ENCODE data around the gene MXRA7.
A peak's percentile ranks its signal among the peaks of the same experiment; 100 is the strongest.

MXRA7 gene

DNA sequence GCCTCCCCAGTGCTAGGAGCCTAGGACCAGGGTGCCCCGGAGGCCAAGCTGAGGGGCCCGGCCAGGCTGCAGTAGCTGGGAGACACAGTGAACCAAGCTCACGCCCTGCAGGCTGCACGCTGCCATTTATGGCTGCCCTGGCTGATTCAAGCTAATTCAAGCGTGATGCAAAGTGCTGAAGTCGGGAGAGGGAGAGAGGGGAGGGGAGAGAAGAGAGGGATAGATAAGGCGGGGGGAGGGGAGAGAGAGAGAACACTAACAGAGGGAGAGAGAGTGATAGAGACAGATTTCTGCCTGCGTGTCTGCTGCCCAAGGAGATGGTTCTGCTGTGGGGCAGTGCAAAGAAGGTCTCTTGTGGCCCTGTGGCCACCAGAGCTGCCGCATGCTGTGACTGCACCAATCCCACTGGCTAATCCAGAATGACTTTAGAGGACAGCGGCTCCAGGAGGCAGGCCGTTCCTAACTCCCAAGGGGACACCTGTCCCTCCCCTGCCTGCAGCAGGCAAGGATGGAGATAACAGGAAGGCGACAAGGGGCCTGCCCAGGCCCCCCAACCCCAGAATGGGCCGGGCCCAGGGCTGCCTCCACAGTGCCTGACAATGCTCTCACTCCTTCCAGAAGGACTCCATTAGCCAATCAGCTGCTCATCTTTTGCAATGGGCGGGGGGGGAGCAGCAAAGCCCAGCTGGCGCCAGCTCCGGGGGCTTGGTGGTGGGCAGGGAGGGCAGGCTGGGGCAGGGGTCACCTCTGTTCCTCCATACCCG lies 12.9 kb downstream of the MXRA7 start:
- no peak for DNase-seq (ENCODE audit: low read depth in 1 of 2, low spot score in 1 of 2)

DNA sequence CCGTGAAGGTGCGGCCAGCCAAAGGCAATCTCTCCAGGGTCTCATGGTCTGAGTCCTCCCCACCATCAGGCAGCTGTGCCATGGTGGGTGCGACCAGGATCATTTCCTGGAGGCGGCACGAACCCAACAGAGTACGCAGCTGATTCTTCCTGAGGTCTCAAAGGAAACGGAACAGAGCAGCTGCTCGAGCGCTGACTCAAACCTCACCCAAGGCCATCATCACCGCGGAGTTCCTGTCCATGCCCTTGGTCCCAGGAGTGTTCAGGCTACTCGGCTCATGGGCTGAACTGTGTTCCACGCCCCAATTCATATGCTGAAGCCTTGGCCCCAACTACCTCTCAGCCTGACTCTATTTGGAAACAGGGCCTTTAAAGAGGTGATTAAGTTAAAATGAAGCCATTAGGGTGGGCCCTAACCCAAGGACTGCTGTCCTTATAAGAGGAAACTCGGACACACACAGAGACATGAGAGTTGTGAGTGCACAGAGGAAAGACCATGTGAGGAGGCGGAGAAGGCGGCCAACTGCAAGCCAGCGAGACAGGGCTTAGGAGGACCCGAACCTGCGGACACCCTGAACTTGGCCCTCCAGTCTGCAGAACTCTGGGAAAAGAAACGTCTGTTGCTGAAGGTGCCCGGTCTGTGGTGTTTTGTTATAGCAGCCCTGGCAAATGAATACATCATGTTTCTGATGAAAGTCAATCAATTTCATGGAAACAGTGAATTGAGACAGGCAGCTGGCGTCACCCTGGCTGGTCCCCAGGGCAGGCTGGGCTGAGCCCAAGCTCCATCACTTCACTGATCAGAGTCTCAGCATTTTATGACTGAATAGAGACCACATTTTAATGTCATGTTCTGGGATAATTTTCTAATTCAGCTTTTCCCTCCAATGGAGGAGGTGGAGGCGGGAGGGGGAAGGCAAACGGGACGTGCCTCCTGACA lies 13.7 kb downstream of the MXRA7 start:
- DNase-seq (ENCODE audit: low read depth in 1 of 2, low spot score in 1 of 2): no peak

DNA sequence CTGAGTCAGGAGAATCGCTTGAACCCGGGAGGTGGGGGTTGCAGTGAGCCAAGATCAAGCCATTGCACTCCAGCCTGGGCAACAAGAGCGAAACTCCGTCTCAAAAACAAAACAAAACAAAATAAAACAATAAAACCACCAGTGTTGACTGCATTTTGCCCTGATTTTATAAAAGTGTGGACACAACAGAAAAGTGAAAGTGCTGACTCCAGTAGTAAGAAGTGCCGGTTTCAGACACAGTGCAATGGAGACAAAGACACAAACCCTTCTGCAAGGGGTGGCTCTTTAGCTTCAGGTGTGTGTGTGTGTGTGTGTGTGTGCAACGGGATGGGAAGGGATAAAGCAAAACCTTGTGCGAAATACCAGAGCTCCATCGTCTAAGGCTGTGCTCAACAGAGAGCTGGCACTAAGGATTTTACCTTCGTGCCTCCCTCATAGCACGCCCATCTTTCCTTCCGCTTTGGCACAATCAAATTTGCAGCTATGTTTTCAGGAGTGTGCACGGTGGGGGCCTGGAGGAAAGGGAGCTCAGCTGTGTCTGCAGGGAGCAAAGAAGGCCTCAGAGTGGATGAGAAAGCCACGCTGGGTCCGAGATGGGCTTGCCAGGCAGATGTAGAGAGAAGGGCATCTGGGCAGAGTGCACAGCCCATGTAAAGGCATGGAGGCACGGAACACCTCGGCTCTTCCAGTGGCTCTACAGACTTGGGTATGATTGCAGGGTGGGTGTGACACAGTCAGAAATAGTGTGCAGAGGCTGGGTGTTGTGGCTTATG lies 15.5 kb downstream of the MXRA7 start:
- DNase-seq (ENCODE audit: low read depth in 1 of 2, low spot score in 1 of 2): no peak

DNA sequence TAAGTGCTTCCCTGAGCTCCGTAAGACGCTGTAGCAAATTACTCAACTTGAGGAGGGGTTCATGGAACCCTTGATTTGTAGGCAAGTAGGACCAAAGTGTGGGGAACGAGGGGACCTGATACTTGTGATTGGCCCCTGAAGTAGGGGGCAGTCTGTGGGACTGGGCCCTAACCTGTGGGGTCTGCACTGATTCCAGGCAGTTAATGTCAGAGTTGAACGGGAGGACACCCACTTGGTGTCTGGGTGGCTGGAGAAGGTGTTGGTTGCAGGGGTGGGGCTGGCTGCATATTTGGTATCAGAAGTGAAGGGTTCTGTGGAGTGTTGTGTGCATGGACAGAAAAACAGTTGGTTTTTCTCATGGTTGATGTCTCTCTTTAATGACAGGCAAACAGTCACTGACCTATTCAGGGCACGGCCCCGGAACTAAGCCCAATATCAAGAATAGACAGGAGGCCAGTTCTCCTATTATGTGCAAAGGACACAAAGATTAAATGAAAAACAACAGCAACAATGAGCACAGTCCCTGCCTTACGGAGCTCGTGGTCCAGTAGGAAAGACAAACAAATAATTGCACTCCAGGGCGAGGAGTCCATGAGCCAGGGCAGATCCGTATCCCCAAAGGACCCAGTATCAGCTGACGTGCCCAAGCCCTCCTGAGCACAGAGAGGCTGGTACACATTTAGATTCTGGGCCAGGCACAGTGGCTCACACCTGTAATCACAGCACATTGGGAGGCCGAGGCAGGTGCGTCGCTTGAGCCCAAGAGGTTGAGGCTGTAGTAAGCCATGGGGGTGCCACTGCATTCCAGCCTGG lies 19.2 kb downstream of the MXRA7 start:
- DNase-seq (ENCODE audit: low read depth in 1 of 2, low spot score in 1 of 2): no peak

DNA sequence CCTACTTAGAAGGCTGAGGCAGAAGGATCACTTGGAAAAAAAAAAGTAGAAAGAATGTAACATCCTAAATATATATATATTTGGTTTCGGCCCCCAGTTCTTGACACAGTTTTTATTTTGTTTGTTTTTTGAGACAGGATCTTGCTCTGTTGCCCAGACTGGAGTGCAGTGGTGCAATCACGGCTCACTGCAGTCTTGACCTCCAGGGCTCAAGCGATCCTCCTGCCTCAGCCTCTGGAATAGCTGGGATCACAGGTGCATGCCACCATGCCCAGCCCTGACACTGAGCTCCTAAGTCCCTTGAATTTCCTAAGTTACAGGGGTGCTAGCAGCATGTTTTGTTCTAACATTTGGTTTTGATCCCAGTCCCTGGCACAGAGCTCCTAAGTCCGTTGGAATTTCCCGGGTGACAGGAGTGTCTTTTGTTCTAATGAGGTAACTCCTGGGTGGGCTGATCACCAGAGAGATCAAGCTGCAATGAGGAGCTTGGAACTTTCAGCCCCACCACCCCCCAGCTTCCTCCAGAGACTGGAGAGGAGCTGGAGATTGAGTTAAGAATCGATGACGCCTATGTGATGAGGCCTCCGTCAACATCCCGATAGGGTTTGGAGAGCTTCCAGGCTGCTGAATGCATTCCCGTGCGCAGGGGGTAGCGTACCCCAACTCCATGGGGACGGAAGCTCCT lies 20.0 kb downstream of the MXRA7 start:
- DNase-seq (ENCODE audit: low read depth in 1 of 2, low spot score in 1 of 2): no peak

DNA sequence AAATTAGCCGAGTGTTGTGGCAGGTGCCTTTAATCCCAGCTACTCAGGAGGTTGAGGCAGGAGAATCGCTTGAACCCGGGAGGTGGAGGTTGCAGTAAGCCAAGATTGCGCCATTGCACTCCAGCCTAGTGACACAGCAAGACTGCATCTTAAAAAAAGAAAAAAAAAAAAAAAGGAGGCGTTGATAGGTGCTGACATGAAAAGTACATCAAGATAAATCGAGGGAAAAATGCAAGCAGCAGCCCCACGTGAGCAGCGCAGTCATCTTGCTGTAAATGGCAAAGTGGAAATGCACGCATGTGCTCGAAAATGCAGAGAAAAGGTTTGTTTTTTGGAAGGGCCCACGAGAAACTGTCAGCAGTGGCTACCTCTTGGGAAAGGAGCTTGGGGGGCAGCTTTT lies 20.9 kb downstream of the MXRA7 start:
- no peak for DNase-seq (ENCODE audit: low read depth in 1 of 2, low spot score in 1 of 2)

DNA sequence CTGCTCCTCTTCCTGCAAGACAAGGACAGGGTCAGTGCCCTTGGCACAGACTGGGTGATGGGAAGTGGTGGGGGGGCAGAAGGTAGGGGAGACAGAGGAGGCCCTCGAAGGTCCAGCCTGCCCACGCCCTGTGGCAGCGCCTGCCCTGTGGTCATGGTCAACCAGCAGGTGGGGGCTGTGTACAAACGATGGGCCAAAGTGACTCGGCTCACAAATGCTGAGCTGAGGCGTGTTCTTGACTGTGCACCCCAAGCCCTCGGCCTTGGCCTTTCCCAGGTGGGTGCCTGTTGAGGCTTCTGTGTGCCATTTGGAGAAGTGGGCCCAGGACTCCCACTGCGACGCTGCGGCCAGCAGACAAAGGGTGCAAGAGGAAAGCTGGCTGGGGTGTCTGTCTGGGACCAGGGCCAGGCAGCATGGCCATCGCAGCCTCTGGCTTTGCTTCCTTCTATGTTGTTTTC lies 22.6 kb downstream of the MXRA7 start:
- DNase-seq (ENCODE audit: low read depth in 1 of 2, low spot score in 1 of 2): no peak

DNA sequence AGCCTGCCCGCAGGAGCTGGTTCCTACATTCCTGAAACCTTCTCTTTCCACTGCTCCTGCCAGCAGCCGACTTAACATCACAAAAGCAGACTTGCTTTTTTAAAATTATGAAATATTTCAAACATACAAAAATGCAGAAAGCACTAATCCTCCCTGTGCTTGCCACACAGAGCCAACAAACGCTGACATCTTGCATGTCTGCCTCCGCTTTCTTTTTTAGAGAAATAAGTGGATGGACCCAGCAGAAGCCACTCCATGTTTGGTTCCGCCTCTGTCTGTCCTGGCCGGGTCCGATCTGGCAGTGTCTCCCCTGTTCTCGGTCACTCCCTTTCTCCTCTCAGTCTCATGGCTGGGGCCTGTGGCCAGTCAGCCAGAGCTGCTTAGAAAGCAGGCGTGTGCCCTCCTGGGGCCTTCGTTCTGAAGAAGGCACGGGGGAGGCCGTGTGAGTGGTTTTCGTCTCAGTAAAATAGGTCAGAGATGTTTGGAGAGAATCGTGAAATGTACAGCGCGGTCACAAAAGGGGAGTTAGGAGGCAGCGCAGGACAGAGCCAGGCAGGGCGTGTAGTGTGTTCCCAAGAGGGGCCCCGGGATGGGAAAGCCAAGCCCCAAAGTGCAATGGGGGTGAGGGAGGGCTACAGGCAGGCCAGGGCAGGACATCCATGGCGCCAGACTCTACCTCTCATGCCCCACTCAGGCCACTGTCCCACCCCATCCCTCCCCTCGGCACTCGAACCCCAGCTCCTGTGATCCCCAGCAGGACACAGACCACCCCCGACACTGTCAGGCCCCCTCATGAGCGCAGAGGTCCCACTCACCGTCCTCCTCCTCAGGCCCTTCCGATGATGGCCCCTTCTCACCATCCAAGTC lies 23.2 kb downstream of the MXRA7 start:
- DNase-seq (ENCODE audit: low read depth in 1 of 2, low spot score in 1 of 2): no peak

DNA sequence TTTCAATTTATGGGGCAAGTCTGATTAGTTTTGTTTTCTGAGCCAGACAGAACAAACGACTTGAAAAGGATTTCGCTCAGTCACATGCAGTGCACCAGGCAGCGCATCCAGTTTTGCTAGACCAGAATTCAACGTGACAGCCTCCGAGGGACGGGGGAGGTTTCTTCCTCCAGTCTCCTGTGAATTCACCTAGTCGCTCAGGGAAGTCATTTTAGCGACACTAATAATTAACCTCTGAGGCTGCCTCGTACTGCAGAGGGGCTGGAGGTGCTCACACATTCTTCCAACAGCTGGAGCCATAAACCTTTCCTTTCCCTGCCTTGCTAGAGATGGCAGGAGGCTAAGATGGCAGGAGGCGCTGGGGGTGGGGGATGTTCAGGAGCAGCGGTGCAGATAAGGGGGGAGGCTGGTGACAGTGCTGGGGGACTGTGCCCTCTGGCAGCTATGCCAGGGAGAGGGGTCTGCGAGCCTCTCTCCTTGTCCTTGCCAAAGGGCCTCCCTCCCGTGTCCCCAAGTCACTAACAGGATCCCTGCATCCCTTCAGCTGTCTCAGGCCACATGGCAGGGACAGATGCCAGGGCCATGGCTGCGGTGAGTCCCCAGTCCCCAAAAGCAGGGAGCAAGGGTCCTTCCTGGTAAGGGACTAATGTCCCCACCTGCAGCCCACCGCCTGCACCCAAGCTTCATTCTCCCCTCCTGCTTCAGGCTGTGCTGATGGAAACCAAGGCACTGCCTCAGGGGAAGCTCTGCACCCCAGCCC lies 24.0 kb downstream of the MXRA7 start:
- no peak for DNase-seq (ENCODE audit: low read depth in 1 of 2, low spot score in 1 of 2)

DNA sequence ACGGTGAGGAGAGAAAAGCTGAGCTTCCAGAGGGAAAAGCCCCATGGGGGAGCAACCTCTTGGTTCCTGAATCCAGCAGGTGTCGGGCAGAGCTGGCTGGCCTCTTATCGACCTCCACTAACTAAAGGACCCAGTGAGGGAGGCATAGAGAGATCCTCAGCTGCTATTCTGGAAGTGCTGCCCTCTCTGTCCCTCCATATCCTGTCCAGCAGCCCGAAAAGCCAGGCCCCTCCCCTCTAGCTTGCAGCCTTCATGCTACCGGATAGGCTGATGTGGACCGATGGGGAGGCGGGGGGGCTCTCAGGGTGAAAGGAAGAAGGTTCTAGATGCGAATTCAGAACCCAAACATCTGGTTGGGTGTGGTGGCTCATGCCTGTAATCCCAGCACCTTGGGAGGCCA lies 24.9 kb downstream of the MXRA7 start:
- no peak for DNase-seq (ENCODE audit: low read depth in 1 of 2, low spot score in 1 of 2)

DNA sequence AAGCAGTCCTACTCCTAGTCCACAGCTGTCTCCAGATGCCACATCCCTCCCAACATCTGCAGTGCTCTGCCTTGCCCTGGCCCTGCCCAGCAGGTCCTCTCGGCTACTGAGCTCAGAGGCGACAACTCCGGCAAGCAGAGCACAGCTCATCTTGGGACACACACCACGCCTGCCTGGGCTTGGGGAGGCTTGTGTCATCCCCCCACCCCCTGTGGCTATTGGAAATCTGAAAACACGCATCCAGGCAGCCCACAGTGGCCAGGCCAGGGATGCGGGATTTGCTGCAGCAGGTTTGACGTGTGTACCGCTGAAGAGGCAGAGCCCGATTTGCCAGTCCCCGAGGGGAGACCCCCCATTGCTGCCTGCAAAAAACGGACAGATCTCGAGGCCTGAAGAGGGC lies 25.4 kb downstream of the MXRA7 start:
- DNase-seq (ENCODE audit: low read depth in 1 of 2, low spot score in 1 of 2): no peak

DNA sequence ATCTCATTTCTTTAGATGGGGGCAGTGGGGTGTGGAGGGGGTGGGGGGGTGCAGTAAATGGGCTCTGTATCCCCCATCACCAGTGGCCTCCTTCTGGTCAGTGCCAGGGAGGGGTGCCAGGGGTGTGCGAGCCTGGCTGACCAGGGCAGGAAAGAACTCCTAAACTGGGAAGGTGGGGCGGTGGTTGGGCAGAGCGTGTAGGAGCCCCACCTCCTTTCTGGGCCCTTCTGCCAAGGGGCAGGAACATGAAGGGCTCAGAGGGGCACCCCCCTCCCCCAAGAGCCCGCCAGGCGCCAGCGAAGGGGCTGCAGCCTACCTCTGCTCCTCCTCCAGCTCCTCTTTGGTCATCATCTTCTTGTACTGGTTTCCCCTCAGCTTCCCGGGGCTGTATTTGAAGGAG lies 26.0 kb downstream of the MXRA7 start:
- DNase-seq (ENCODE audit: low read depth in 1 of 2, low spot score in 1 of 2): no peak

DNA sequence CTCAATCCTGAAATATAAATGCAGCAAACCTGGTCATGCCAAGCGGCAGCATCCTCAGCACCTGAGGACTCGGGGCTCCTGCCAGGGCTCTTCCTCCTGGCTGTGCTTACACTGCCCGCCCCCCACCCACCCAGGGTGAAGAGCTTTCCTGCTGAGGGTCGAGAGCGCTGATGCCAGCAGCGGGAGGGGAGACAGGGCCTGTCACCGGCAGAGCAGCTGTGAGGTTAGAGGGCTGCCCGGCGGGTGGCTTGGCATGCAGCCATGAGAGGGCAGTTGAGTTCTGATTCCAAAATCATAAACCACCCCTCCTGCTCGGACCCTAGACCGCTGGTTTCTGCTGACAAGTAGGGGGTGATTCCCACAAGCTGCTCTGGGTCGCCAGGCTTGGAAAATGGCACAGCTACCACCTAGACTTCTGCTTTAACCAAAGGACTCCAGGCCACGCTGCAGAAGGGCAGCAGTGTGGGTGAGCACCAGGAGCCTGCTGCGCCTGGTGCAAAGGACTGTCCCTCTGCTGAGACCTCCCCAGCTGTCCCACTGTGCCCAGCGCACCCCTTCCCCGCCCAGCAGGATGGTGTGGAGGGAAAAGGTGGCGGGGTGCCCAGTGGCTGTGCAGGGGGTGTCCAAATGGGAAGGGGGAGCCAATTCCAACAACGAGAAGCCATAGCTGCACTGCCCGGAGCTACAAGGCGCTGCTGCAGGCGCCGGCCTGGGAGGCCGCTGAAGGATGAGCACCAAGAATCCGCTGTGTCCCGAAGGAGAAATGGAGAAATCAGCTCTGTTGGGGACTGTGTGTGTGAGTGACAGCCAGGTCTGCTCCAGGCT lies 26.6 kb downstream of the MXRA7 start:
- no peak for DNase-seq (ENCODE audit: low read depth in 1 of 2, low spot score in 1 of 2)

DNA sequence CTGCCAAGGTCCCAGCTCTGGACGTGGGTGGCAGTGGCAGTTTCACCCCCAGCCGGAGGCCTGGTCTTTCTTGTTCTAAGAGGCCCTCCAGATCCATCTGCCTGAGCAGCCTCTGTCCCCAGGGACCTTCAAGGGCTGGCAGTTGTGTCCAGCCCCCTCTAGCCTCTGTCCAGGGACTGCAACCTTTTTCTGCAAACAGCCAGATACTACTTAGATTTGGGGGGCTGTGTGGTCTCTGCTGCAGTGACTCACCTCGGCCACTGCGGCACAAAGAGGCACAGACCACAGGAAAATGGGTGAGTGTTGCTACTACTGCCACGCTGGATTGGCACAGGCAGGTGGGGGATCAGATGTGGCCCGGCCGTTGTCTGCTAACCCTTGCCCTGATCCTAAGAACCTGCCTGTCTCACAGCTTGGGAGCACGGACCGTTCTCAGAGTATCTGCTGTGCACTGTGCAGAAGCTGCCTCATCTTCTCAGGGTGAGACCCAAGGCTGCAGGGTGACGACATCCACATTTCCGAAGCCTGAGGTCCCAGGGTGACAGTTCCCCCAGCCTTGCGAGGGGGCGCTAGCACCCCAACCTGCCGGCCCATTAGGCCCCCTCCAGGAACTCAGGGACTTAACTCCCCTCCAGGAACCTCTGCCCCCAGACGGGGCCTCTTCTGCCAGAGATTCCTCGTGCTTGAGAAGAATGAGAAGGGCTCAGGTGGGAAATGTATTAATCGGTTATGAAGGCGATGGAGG lies 27.6 kb downstream of the MXRA7 start:
- DNase-seq (ENCODE audit: low read depth in 1 of 2, low spot score in 1 of 2): no peak

DNA sequence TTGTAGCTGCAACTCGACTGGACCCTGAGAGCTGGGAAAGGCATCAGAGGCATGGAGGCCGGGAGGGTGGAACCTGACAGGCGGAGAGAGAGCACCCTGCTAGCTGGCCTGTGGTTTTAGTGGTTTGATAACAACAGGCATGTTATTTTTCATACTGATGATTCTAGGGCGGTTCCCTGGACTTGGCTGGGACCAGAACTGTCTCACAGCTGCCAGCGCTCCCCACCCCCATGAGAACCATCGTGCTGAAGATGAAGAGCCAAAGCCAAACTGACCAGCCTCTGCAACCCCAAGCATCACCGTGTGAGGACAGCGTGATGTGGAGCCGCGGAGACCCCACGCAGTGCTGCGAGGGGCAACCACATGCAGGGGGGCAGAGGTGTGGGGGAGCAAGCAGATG lies 28.5 kb downstream of the MXRA7 start:
- DNase-seq (ENCODE audit: low read depth in 1 of 2, low spot score in 1 of 2): no peak

DNA sequence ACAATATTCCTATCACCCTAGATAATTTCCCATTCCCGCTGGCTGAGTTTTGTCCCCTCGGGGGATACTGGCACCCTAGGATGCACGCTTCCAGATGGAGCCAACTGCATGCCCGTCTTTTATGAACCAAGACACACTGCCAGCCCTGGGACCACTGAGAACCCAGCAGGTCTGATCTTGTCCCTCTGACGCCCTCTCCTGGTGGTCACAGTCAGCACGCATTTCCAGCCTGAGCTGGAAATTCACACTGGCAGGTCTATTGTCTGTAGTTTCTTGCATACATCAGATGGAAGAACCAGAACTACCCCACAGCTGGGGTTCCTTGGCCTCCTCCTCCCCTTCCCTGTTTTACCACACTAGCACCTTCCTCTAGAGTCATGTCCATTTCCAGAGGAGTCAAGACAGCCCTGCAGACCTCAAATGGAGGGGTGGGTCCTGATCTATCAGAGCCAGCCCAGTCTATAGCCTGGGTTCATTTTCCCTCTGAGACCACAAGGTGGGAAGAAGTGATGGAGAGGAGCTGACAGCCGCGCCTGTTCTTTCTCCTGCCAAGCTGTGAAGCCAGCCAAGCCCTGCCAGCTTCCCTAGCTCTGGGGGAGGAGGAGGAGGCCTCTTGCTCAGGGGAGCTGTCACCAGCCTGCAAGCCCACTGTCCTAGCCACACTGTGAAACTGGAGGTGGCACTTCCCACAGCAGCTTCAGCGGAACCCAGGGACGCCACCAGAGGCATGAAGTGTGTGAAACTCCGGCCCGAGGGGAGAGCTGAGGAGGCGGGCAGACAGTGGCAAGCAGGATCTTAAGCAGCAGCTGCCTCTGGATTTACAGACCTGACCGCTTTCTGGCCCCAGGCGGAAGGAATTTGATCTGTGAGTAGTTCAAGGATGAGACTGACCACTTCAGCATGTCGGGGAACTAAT lies 29.3 kb downstream of the MXRA7 start:
- peak; percentile 30 to 45 for DNase-seq (ENCODE audit: low read depth in 1 of 2, low spot score in 1 of 2)
